NT2/D1 (cell line): Measurements from ENCODE around the gene KLHL22.

Source experiments
- DNase-seq: peaks from one replicate; pipeline ENCODE4 v3.0.0-alpha.2; 2011; ENCODE audit warnings: low read depth, low spot score
- H3K27me3 ChIP-seq: 2 replicates; pipeline ENCODE4 v1.6.0; 2011; ENCODE audit warnings: mild to moderate bottlenecking; ENCODE audit not compliant: insufficient read length, insufficient read depth
- H3K36me3 ChIP-seq: 2 replicates; pipeline ENCODE4 v1.6.1; 2011; ENCODE audit warnings: mild to moderate bottlenecking, low read length, mixed read lengths; ENCODE audit not compliant: insufficient read depth, insufficient read length
- H3K4me1 ChIP-seq: 2 replicates; pipeline ENCODE4 v1.5.1; 2011; ENCODE audit not compliant: insufficient read depth, insufficient read length
- H3K4me3 ChIP-seq: 2 replicates; pipeline ENCODE4 v1.5.1; 2011; ENCODE audit warnings: low read depth; ENCODE audit not compliant: insufficient read length
- H3K9ac ChIP-seq: 2 replicates; pipeline ENCODE4 v1.6.0; 2011; ENCODE audit warnings: low read depth; ENCODE audit not compliant: insufficient read length
- H3K9me3 ChIP-seq: 2 replicates; pipeline ENCODE4 v1.5.1; 2011; ENCODE audit warnings: mild to moderate bottlenecking, low read length; ENCODE audit not compliant: insufficient read depth
- SUZ12 ChIP-seq: IDR thresholded peaks from 2 replicates; pipeline ENCODE4 v1.6.1; 2011; ENCODE audit not compliant: insufficient read length, insufficient read depth; ENCODE audit errors: extremely low read depth
- YY1 ChIP-seq: IDR thresholded peaks from 2 replicates; pipeline ENCODE4 v1.6.1; 2011; ENCODE audit not compliant: insufficient read length, insufficient read depth
- ZNF274 ChIP-seq: IDR thresholded peaks from 2 replicates; pipeline ENCODE4 v1.6.1; 2011; ENCODE audit warnings: mild to moderate bottlenecking, low read depth, low read length

KLHL22 gene

DNA sequence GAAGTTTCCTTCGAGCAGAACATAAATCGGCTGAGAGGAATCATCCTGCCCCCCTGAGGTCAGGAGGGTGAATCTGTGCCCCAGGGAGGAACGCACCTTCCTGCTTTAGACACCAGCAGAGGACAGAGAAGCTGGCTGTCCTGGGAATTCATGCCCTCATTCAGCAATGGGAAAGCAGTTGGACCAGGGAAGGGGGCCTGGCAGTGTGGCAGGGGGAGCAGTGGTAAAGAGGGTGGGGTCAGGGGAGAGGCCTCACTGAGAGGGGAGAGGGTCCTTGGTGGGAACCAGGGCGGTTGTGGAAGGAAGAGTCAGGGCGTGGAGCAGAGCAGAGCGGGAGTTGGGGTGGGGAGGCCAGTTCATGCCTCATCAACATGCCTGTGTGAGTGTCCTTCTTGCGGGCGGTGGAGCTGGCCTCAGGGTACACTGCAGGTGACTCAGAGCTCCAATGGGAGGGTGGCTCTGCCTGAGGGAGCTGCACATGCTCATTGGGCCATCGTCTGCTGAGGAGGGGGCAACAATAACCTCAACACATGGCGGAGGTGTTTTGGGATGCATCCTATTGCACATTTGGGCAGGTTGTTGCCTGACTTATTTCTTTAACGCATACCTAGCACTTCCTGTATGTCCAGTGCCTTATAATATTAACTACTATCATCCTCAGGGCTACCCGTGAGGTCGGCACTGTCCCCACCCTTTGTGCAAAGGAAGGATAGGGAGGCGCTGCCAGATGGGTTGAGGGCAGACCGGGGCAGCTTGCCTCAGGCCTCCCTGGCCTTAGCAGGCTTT is 35.0 kb upstream of the KLHL22 start:
- peaks cover 39% of the 10 kb centered on the region for H3K36me3 ChIP-seq
- H3K4me3 ChIP-seq, result no peak overlapping the region
- TF ChIP-seq YY1 (no peak), SUZ12 (no peak), ZNF274 (no peak)
- H3K4me1 ChIP-seq, result peaks cover 23% of the 10 kb centered on the region
- no peak overlapping the region for H3K9ac ChIP-seq
- DNase-seq, result no peak
- H3K9me3 ChIP-seq, result no peaks in the 10 kb centered on the region
- H3K27me3 ChIP-seq, result no peaks in the 10 kb centered on the region

DNA sequence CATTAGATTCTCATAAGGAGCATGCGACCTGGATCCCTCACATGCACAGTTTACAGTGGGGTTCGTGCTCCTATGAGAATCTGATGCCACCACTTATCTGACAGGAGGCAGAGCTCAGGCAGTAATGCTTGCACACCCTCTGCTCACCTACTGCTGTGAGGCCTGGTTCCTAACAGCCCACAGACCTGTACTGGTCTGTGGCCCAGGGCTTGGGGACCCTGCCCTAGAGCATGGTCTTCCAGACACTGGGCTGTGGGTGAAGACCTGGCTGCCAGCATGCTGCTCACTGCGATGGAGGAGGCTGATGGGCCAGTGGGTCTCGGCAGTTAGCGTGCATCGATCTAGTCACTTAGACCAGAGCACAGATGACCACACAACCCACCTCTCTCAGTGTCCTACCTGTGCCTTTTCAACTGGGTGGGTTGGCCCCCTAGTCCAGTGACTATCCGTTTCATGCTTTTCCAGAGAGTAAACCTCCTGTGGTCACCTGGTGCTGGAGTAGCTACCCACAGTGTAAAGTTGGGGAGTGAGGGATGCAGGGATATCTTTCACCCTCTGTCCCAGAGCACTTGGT is 32.9 kb upstream of the KLHL22 start:
- peaks cover 21% of the 10 kb centered on the region for H3K4me1 ChIP-seq
- H3K27me3 ChIP-seq, result no peaks in the 10 kb centered on the region
- DNase-seq, result no peak
- TF ChIP-seq ZNF274, result no peak
- no peak for TF ChIP-seq YY1
- no peak for TF ChIP-seq SUZ12
- H3K9ac ChIP-seq, result no peak overlapping the region
- no peak overlapping the region for H3K4me3 ChIP-seq
- peaks cover 29% of the 10 kb centered on the region for H3K36me3 ChIP-seq
- no peaks in the 10 kb centered on the region for H3K9me3 ChIP-seq

GRCh38 chr22:20526628-20527355 is 31.2 kb upstream of the KLHL22 start:
- H3K4me3 ChIP-seq, result no peak overlapping the region
- no peak overlapping the region for H3K9ac ChIP-seq
- no peak for DNase-seq
- TF ChIP-seq SUZ12 (no peak), YY1 (no peak), ZNF274 (no peak)
- H3K4me1 ChIP-seq, result peaks cover 17% of the 10 kb centered on the region
- H3K27me3 ChIP-seq, result no peaks in the 10 kb centered on the region
- no peaks in the 10 kb centered on the region for H3K9me3 ChIP-seq
- H3K36me3 ChIP-seq, result peaks cover 37% of the 10 kb centered on the region

DNA sequence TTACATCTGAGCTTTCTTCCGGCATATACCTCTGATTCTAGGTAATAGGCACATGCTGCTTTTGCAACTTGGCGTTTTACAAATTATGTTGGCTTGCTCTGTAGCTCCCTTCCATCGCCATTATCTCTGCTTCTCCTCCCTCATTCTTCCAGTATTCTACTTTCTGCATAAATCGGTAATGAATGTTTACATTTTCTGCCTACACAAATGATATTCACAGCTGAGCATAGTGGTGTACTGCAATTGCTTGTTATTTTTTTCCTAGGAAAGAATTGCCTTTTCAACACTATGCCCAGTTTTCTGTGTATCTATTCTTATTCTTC is 30.7 kb upstream of the KLHL22 start:
- Histone ChIP-seq H3K27me3 (no peaks in the 10 kb centered on the region), H3K4me1 (peaks cover 12% of the 10 kb centered on the region), H3K4me3 (no peak overlapping the region), H3K9me3 (no peaks in the 10 kb centered on the region), H3K9ac (no peak overlapping the region), H3K36me3 (peaks cover 37% of the 10 kb centered on the region)
- TF ChIP-seq ZNF274, result no peak
- TF ChIP-seq YY1, result no peak
- no peak for TF ChIP-seq SUZ12
- no peak for DNase-seq

DNA sequence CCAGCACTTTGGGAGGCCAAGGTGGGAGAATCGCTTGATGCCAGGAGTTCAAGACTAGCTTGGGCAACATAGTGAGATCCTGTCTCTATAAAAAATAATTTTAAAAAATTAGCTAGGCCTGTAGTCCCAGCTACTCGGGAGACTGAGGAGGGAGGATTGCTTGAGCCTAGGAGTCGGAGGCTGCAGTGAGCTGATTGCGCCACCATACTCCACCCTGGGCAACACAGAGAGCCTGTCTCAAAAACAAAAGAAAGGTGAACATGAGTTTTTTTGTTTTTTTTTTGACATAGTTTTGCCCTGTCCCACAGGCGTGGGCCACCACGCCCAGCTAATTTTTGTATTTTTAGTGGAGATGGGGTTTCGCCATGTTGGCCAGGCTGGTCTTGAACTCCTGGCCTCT is 29.5 kb upstream of the KLHL22 start:
- peaks cover 47% of the 10 kb centered on the region for H3K36me3 ChIP-seq
- DNase-seq, result no peak
- no peak overlapping the region for H3K9ac ChIP-seq
- no peak overlapping the region for H3K4me3 ChIP-seq
- TF ChIP-seq YY1, result no peak
- TF ChIP-seq ZNF274, result no peak
- TF ChIP-seq SUZ12, result no peak
- H3K4me1 ChIP-seq, result peaks cover 10% of the 10 kb centered on the region
- H3K27me3 ChIP-seq, result no peaks in the 10 kb centered on the region
- H3K9me3 ChIP-seq, result no peaks in the 10 kb centered on the region

- Histone ChIP-seq H3K36me3 (peaks cover 55% of the 10 kb centered on the region), H3K9ac (no peak overlapping the region), H3K27me3 (no peaks in the 10 kb centered on the region), H3K9me3 (no peaks in the 10 kb centered on the region), H3K4me3 (no peak overlapping the region), H3K4me1 (peaks cover 10% of the 10 kb centered on the region)
- TF ChIP-seq YY1 (no peak), ZNF274 (no peak), SUZ12 (no peak)
- DNase-seq, result no peak
Measured at GRCh38 chr22:20524004-20524481, 28.4 kb upstream of the KLHL22 start.

DNA sequence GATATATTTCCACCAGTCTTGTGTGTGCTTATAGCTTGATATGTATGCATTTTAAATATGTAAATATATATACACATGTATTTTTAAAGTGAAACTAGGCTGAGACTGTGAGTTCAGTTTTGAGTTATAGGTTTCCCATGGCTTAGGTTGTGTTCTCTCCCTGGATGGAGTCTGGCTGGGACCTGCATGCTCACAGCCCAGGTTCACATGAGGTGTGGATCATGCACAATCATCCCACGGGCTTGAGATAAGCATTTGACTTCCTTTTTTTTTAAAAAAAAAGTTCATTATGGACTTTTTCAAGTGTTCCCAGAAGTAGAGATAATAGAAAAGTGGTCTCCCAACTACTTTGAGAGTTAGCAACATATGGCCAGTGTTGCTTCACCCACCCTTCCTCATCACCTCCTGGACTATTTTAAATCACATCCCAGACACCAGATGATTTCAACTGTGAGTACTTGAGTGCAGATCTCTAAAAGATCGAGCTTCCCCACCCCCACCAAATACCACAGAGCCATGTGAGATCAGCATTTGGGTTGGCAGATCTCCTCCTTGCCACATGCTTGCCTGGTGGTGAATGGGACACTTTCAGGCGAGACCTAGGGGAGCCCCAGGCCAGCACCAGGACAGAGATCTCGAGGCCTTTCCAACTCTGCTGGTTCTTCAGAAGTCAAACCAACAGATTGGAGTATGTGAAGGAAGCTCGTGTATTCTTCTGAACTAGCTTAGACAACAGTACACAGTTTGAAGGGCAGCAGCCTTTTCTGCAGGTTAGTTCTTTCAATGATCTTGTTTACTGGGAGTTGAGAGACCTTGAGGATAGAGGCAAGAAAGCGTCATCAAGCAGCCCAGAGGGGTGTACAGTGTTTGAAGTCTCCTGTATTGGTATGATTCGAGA is 27.7 kb upstream of the KLHL22 start:
- no peak overlapping the region for H3K4me3 ChIP-seq
- no peaks in the 10 kb centered on the region for H3K27me3 ChIP-seq
- peaks cover 55% of the 10 kb centered on the region for H3K36me3 ChIP-seq
- DNase-seq, result no peak
- TF ChIP-seq ZNF274 (no peak), SUZ12 (no peak), YY1 (no peak)
- peaks cover 10% of the 10 kb centered on the region for H3K4me1 ChIP-seq
- H3K9ac ChIP-seq, result no peak overlapping the region
- no peaks in the 10 kb centered on the region for H3K9me3 ChIP-seq
